HTERT RPE-1 (cell line): ENCODE measurements around the gene HNRNPA1.
"Not testable (repeated sequence)": the region's sequence is repeated elsewhere in the genome, so short reads cannot be mapped to it uniquely, and the experiment has no call there.

Experiments
- in situ Hi-C: fragments of 300-500 bp; cut with MboI; formaldehyde crosslinking; loops from 4 replicates; pipeline ENCODE4 v1.14.3; 2020; ENCODE audit warnings: low sequenced_read_pairs

HNRNPA1 gene

GRCh38 chr12:54273981-54274380, 6.5 kb upstream of the HNRNPA1 start:
- in situ Hi-C loops, result no loop called here

GRCh38 chr12:54276368-54276767, 4.2 kb upstream of the HNRNPA1 start:
- in situ Hi-C loops, result no loop called here

- in situ Hi-C loops, result no loop called here
Observed at GRCh38 chr12:54277823-54278276, 2.7 kb upstream of the HNRNPA1 start.

- in situ Hi-C loops, result no loop called here
Observed at GRCh38 chr12:54279227-54279631, 1.3 kb upstream of the HNRNPA1 start.

GRCh38 chr12:54279632-54280467, 676 bp upstream of the HNRNPA1 start, which contains the start of gene CBX5:
Gene CBX5 (minus strand): TSS chr12:54280122. CDS start chr12:54257650, 22,472 bp downstream.
- in situ Hi-C loops, result no loop called here

- in situ Hi-C loops, result not testable (repeated sequence)
Observed at GRCh38 chr12:54281261-54281638, 724 bp downstream of the HNRNPA1 start.

GRCh38 chr12:54281694-54282093, 1.2 kb downstream of the HNRNPA1 start:
- in situ Hi-C loops, result not testable (repeated sequence)

GRCh38 chr12:54282949-54283593, 2.5 kb downstream of the HNRNPA1 start:
- in situ Hi-C loops, result no loop called here

- in situ Hi-C loops, result not testable (repeated sequence)
Observed at GRCh38 chr12:54284070-54284780, 3.7 kb downstream of the HNRNPA1 start.

- in situ Hi-C loops, result no loop called here
Observed at GRCh38 chr12:54285150-54286041, 4.9 kb downstream of the HNRNPA1 start.

- in situ Hi-C loops, result no loop called here
Observed at GRCh38 chr12:54286042-54287030, 5.8 kb downstream of the HNRNPA1 start.

- in situ Hi-C loops, result no loop called here
Observed at GRCh38 chr12:54287261-54288157, 7.0 kb downstream of the HNRNPA1 start.

- in situ Hi-C loops, result no loop called here
Observed at GRCh38 chr12:54292083-54292930, 11.8 kb downstream of the HNRNPA1 start.

GRCh38 chr12:54292931-54293241, 12.4 kb downstream of the HNRNPA1 start:
- in situ Hi-C loops, result no loop called here

- in situ Hi-C loops, result no loop called here
Observed at GRCh38 chr12:54294152-54294952, 13.8 kb downstream of the HNRNPA1 start.

GRCh38 chr12:54294953-54295566, 14.5 kb downstream of the HNRNPA1 start:
- in situ Hi-C loops, result no loop called here
